OCI-LY7 (cell line): ENCODE measurements around the gene SPRR3.
"Not testable (repeated sequence)": the region's sequence is repeated elsewhere in the genome, so short reads cannot be mapped to it uniquely, and the experiment has no call there.

Experiments
- EZH2phosphoT487 ChIP-seq: fragments of 200-600 bp; sonication (generic); IDR thresholded peaks from 2 replicates; pipeline ENCODE4 v1.6.1; 2018; ENCODE audit warnings: low read depth, borderline replicate concordance, mild to moderate bottlenecking, mixed run types, antibody characterized with exemption, low read length, moderate library complexity, mixed read lengths
- TF ChIP-seq, protein P1 (sequence below): fragments of 200-600 bp; sonication (generic); conservative IDR thresholded peaks from 2 replicates; pipeline ENCODE4 v1.5.1; 2014; ENCODE audit warnings: mild to moderate bottlenecking, antibody characterized with exemption, low read length, moderate library complexity, mixed read lengths

DNA sequence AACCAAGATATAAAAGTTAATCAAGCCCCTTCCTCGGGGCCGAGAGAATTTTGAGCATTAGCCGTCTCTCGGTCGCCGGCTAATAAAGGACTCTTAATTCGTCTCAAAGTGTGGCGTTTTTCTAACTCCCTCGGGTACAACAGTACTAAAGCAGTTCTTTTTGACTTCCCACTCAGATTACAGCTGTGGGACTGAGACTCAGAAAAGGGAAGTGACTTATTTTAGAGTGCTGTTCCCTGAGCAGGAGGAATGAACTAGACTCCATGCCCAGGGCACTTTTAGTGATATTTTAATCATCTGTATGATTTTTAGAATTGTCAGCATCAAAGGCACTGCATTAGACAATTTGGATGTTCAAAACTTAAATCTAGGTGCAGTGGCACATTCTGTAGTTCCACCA is 20.8 kb downstream of the SPRR3 start:
- TF ChIP-seq, protein P1, sequence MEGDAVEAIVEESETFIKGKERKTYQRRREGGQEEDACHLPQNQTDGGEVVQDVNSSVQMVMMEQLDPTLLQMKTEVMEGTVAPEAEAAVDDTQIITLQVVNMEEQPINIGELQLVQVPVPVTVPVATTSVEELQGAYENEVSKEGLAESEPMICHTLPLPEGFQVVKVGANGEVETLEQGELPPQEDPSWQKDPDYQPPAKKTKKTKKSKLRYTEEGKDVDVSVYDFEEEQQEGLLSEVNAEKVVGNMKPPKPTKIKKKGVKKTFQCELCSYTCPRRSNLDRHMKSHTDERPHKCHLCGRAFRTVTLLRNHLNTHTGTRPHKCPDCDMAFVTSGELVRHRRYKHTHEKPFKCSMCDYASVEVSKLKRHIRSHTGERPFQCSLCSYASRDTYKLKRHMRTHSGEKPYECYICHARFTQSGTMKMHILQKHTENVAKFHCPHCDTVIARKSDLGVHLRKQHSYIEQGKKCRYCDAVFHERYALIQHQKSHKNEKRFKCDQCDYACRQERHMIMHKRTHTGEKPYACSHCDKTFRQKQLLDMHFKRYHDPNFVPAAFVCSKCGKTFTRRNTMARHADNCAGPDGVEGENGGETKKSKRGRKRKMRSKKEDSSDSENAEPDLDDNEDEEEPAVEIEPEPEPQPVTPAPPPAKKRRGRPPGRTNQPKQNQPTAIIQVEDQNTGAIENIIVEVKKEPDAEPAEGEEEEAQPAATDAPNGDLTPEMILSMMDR: not testable (repeated sequence)
- TF ChIP-seq EZH2phosphoT487: not testable (repeated sequence)
